Neuron (in vitro differentiated cells): ENCODE results near the gene TEKT5.

Experiments
- H2AFZ ChIP-seq: one replicate; pipeline ENCODE4 v1.6.1; 2013; ENCODE audit warnings: low read depth, mild to moderate bottlenecking, inconsistent platforms, low read length, moderate library complexity
- H3K27me3 ChIP-seq: one replicate; pipeline ENCODE4 v1.6.1; 2013; ENCODE audit warnings: low read length; ENCODE audit not compliant: insufficient read depth
- H3K36me3 ChIP-seq: one replicate; pipeline ENCODE4 v1.6.1; 2013; ENCODE audit warnings: low read length; ENCODE audit not compliant: insufficient read depth
- H3K4me1 ChIP-seq: one replicate; pipeline ENCODE4 v1.6.1; 2013; ENCODE audit warnings: low read length; ENCODE audit not compliant: insufficient read depth
- H3K4me3 ChIP-seq: 2 replicates; pipeline ENCODE4 v1.5.1; 2013; ENCODE audit warnings: mild to moderate bottlenecking, low read length, moderate library complexity
- H3K9me3 ChIP-seq: one replicate; pipeline ENCODE4 v1.6.1; 2013; ENCODE audit warnings: low read length

Gene TEKT5

DNA sequence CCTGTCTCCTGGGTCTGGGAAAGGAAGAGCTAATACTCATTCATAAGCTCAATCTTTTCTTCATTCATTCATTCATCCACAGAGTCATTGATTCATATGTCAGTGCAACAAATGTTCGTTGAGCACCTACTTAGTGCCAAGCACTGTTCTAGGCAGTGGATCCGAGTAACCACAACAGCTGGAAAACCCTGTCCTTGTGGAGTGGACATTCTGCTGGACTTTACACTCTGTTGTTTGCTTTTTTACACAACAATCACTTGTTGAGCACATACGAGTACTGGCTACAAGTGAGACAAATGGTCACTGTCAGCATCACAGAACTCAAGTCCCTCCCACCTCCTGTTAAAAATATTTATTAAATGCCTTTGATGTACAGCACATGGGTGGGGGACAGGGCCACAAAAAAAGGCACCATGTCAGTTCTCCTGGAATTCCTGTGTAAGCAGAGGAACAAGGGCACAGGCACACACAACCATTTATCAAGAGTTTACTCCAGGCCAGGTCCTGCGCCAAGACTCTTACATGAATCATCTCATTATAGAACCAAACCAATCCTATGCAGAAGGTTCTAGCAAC is 46.9 kb downstream of the TEKT5 start:
- Histone ChIP-seq H3K36me3 (no peaks in the 10 kb centered on the region), H3K27me3 (no peaks in the 10 kb centered on the region), H2AFZ (no peak overlapping the region), H3K4me1 (peaks cover 1% of the 10 kb centered on the region), H3K4me3 (no peak overlapping the region), H3K9me3 (no peaks in the 10 kb centered on the region)

DNA sequence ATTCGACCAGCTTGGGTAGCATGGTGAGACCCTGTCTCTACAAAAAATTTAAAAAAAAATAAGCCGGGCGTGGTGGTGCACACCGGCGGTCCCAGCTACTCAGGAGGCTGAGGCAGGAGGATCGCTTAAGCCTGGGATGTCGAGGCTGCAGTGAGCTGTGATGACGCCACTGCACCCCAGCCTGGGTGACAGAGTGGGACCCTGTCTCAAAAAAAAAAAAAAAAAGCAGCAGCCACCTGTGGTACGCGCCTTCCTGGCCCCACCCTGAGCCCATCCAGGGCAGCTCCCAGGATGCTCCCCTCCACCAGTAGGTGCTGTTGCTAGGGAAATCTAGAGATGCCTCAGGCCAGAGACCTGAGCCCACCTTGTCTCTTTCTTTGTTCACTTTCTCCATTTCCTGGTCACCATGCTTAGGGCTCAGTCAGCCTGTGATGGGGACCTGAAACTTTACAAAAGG is 47.4 kb downstream of the TEKT5 start:
- no peak overlapping the region for H2AFZ ChIP-seq
- no peaks in the 10 kb centered on the region for H3K36me3 ChIP-seq
- no peaks in the 10 kb centered on the region for H3K27me3 ChIP-seq
- H3K4me1 ChIP-seq, result peaks cover 6% of the 10 kb centered on the region
- H3K9me3 ChIP-seq, result no peaks in the 10 kb centered on the region
- H3K4me3 ChIP-seq, result no peak overlapping the region

DNA sequence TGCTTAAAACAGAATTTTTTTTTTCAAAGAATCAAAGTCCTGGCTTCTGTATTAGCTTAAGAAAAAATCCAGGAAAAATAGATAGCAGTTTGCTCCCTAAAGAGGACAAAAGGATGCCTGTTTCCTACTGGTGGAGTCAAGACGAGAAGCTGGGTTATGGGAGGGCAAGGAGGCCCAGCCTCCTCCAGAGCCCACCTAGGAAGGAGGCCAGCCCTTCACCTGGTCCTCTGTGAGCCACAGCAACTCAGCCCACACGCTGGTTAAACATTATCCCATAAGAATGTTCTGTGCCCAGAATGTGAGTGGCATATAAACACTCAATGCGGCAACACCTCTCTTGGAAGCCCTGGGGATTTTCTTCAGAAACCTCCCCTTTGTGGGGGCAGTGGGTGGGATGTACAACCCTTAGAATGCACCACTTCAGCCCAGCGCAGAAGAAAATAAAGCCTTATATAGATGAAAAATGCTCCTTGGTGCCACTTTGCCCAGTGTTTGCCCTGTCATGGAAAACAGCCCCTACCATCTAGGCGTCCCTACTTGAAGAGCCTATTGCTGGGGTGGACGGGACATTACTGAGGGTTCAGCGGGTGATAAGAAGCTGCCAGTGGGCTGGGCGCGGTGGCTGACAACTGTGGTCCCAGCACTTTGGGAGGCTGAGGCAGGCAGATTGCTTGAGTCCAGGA is 48.0 kb downstream of the TEKT5 start:
- Histone ChIP-seq H2AFZ (no peak overlapping the region), H3K27me3 (no peaks in the 10 kb centered on the region), H3K4me1 (peaks cover 12% of the 10 kb centered on the region), H3K9me3 (no peaks in the 10 kb centered on the region), H3K4me3 (no peak overlapping the region), H3K36me3 (no peaks in the 10 kb centered on the region)

DNA sequence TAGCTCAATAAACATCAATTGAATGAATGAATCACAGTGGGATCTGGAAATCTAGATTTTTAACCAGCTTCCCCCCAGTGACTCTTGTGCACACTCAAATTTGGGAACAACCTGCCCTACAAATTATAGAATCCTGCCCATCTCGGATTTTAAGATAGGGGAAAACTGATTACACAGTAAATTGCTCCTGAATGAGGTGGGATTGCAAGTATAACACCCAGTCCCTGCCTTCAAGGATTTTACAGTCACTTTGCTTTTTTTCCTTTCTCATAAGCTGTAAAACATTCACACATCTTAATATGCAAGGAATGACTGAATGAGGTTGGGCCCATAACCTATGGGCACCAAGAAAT is 48.5 kb downstream of the TEKT5 start:
- Histone ChIP-seq H2AFZ (no peak overlapping the region), H3K4me3 (no peak overlapping the region), H3K4me1 (peaks cover 13% of the 10 kb centered on the region), H3K36me3 (no peaks in the 10 kb centered on the region), H3K9me3 (no peaks in the 10 kb centered on the region), H3K27me3 (no peaks in the 10 kb centered on the region)

DNA sequence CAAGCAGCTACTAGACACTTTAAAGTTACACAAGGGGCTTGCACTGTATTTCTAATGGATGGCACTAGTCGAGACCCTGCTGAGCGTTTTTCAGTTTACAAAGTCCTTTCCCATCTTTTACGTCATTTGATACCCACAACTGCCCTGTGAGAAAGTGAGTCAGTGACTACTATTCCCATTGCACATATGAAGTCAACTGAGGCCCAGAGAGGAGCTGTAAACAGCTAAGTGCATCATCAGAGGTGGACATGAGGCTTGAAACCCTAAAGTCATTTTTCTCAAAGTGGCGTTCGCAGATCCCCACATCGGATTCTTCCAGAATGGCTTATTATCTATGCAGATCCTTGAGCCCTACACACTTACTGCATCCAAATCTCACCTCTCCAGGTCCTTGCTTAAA is 50.6 kb downstream of the TEKT5 start:
- H3K36me3 ChIP-seq, result no peaks in the 10 kb centered on the region
- H3K4me3 ChIP-seq, result no peak overlapping the region
- no peak overlapping the region for H2AFZ ChIP-seq
- H3K9me3 ChIP-seq, result no peaks in the 10 kb centered on the region
- no peaks in the 10 kb centered on the region for H3K27me3 ChIP-seq
- peaks cover 13% of the 10 kb centered on the region for H3K4me1 ChIP-seq

DNA sequence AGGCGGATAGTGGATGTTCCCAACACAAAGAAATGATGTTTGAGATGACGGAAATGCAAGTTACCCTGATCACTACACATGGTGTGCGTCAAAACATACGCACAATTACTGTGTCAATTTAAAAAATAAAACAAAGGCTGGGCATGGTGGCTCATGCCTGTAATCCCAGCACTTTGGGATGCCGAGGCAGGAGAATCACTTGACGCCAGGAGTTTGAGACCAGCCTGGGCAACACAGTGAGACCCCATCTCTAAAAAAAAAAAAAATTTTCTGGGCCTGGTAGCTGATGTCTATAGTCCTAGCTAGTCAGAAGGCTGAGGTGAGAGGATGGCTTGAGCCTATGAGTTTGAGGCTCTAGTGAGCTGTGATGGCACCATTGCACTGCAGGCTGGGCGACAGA is 51.8 kb downstream of the TEKT5 start:
- Histone ChIP-seq H3K4me1 (peaks cover 13% of the 10 kb centered on the region), H3K4me3 (no peak overlapping the region), H3K9me3 (no peaks in the 10 kb centered on the region), H3K36me3 (no peaks in the 10 kb centered on the region), H3K27me3 (no peaks in the 10 kb centered on the region), H2AFZ (no peak overlapping the region)

DNA sequence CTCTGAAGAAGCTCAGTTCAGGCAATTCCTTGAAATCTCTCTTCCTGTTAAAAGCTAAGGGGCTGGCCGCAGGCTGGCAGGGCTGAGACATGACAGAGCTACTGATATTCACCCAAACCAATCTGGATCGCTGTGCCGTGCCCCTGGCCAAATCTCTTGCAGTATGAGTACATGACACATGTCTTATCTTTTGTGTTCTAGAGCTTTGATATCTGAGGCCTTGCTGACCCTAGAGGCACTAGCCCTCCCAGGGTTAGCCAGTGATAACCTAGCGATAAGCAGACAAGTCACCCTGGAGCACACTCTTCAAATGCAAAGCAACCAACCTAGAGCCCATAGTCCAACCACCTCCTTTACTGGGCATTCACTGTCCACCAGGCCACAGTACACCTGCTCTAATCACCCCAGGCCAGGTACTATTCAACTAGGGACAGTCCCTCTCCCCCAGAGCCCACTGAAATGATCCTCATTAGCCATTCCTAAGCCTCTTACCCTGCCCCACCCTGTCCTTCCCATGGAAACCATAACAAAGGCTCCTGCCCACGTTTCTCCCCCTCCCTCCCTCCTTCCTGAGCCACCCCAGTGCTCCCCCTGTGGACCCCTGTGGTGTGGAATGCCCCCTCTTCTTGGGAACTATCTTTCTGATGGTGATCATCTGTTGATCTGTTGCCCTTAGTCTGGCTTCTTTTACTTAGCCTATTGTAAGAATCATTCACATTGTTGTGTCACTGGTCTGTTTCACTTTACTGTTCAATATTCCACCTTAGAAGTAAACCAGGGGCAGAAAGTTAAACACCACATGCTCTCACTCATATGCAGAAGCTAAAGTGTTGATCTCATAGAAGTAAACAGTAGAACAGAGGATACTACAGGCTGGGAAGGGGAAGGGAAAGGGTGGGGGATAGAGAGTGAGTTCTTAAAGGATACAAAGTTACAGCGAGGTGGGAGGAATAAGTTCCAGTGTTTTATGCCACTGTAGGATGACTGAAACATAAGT is 52.5 kb downstream of the TEKT5 start:
- Histone ChIP-seq H3K36me3 (no peaks in the 10 kb centered on the region), H3K4me3 (no peak overlapping the region), H3K9me3 (no peaks in the 10 kb centered on the region), H3K27me3 (no peaks in the 10 kb centered on the region), H2AFZ (no peak overlapping the region), H3K4me1 (peaks cover 13% of the 10 kb centered on the region)

DNA sequence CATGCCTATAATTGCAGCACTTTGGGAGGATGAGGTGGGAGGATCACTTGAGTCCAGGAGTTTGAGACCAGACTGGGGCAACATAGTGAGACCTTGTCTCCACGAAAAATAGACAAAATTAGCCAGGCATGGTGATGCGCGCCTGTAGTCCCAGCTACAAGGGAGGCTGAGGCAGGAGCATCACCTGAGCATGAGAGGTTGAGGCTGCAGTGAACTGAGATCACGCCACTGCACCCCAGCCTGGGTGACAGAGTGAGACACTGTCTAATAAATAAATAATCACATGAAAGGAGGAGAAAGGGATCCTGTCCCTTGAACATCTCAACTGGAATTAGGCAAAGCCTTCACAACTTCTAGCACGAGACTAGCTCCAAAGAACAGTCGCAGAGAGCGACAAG is 53.2 kb downstream of the TEKT5 start:
- H3K9me3 ChIP-seq, result no peaks in the 10 kb centered on the region
- H3K36me3 ChIP-seq, result no peaks in the 10 kb centered on the region
- H2AFZ ChIP-seq, result no peak overlapping the region
- H3K27me3 ChIP-seq, result no peaks in the 10 kb centered on the region
- peaks cover 13% of the 10 kb centered on the region for H3K4me1 ChIP-seq
- no peak overlapping the region for H3K4me3 ChIP-seq

DNA sequence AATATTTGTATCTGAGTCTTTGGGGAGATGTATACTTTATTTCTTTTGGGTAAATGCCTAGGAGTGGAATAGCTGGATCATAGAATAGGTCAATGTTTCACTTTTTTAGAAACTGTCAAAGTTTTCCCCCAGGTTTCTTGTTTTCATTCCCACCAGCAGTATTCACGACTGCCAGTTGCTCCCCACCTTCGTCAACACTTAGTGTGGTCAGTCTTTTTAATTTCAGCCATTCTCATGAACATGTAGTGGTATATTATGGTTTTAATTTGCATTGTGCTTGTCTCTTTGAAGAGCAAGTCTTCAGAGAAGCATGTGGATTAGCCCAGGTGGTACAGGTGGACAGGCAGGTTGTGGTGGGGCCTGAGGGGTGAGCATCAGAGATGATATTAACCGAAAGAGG is 53.8 kb downstream of the TEKT5 start:
- Histone ChIP-seq H3K4me3 (no peak overlapping the region), H3K27me3 (no peaks in the 10 kb centered on the region), H3K4me1 (peaks cover 13% of the 10 kb centered on the region), H3K9me3 (no peaks in the 10 kb centered on the region), H2AFZ (no peak overlapping the region), H3K36me3 (no peaks in the 10 kb centered on the region)

DNA sequence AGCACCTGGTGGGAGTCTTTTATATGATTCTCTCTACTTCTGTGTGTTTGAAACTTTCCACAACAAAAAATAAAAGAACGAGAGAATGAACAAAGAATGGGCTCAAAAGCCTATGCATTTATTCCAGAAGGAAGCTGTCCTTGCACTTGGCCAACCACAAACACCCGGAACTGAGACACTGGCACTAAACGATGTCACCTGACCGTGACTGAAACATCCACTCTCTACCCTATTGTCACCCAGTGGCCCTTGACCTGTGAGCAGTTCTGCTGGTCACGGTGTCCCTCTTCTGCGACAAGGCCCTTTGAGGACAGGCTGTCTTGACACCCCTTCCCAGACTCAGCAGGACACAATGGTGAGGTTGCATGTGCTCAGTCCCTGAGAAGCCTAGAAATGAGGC is 56.6 kb downstream of the TEKT5 start:
- H3K27me3 ChIP-seq, result no peaks in the 10 kb centered on the region
- H3K36me3 ChIP-seq, result no peaks in the 10 kb centered on the region
- no peak overlapping the region for H2AFZ ChIP-seq
- H3K4me3 ChIP-seq, result no peak overlapping the region
- H3K4me1 ChIP-seq, result peaks cover 13% of the 10 kb centered on the region
- H3K9me3 ChIP-seq, result no peaks in the 10 kb centered on the region

DNA sequence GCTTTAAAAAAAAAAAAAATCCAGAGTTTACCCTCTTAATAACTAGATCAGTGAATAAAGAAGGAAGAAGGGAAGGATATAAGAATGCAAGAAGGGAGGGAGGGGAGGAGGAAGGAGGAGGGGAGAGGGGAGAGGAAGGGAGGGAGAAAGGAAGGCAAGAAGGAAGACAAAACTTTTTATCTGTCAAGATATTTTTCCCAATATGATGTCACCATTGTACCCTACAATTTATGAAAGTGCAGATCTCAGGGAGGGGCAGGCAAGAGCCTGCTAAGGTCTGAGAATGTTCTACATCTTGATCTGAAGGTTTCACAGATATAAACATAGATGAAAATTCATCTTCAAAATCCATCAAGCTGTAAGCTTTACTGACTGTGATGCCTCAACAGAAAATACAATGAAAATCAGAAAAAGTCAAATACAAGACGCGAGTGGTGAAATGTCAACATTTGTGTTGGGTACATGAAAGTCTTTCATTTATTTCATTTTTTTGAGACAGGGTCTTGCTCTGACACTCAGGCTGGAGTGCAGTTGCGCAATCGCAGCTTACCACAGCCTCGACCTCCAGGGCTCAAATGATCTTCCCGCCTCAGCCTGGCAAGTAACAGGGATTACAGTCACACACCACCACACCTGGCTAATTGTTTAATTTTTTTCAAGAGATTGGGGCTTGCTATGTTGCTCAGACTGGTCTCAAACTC is 57.2 kb downstream of the TEKT5 start:
- H3K4me1 ChIP-seq, result peaks cover 9% of the 10 kb centered on the region
- no peak overlapping the region for H3K4me3 ChIP-seq
- H3K36me3 ChIP-seq, result no peaks in the 10 kb centered on the region
- H3K9me3 ChIP-seq, result no peaks in the 10 kb centered on the region
- H3K27me3 ChIP-seq, result no peaks in the 10 kb centered on the region
- H2AFZ ChIP-seq, result no peak overlapping the region

DNA sequence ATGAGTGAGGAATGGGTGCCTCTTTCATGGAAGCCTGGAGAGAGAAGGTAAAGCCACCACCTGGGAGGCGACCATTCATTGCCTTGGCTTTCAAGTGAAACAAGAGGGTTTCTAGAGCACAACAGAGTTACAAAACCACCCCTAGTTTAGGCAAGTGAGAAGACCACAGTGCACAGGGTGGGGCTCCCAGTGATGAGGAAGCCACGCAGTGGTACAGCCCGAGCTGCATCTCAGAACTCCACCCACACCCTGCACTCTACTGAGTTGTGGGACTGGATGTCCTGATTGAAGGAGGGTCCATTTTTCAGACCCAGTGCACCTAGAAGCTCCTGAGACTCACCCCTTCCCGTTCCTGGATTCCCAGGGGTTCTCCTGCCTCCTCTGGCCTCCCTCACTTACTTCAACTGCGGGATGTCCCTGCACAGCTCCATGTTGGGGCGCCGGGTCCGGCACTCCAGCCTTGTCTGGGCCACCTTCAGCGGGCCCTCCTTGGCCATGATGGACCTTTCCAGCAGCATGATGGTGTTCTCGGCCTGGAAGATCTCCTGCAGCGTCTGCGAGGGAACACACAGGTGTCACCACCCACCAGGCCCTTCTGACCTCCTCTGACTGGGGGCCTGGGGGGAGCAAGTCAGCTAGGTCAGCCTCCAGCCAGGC is 59.2 kb downstream of the TEKT5 start:
- no peaks in the 10 kb centered on the region for H3K27me3 ChIP-seq
- H3K36me3 ChIP-seq, result no peaks in the 10 kb centered on the region
- no peaks in the 10 kb centered on the region for H3K9me3 ChIP-seq
- no peak overlapping the region for H3K4me3 ChIP-seq
- H3K4me1 ChIP-seq, result no peaks in the 10 kb centered on the region
- H2AFZ ChIP-seq, result no peak overlapping the region
